ENCODE results near the gene CMTM7. TPM values are rescaled to one million over a fixed set of nuclear protein-coding genes. Genes with fewer than 3 reads are reported as not detected.
A peak's percentile ranks its signal among the peaks of the same experiment; 100 is the strongest.
"Not testable (repeated sequence)": the region's sequence is repeated elsewhere in the genome, so short reads cannot be mapped to it uniquely, and the experiment has no call there.

CMTM7 gene
- total and polyA plus RNA-seq, 11 donors, result 2.3 to 16.8 (median 3.6) TPM

GRCh38 chr3:32437896-32438295, 46.2 kb downstream of the CMTM7 start:
- H3K4me3 ChIP-seq, result no peak overlapping the region
- H3K27ac ChIP-seq, result peak overlapping the region in 1 of 12 donors; percentile 46
- no peak for TF ChIP-seq CTCF (IDR thresholded peaks at IDR 0.05)
- TF ChIP-seq POLR2A (IDR thresholded peaks at IDR 0.05), result no peak
- DNase-seq, result no peak
- H3K4me1 ChIP-seq, result peaks cover 0 to 45% (median 0%) of the 10 kb centered on the region in 12 donors
- intact Hi-C loops (cut with DNase I), result no loop called here
- no peaks in the 10 kb centered on the region for H3K9me3 ChIP-seq
- H3K27me3 ChIP-seq, result no peaks in the 10 kb centered on the region
- WGBS, 4 donors, result 90 to 96% (median 96%) methylated on average over 7 of the region's 7 CpGs
- peaks cover 0 to 6% (median 0%) of the 10 kb centered on the region in 9 donors for H3K36me3 ChIP-seq
- ATAC-seq, result no peak

- H3K27me3 ChIP-seq, result no peaks in the 10 kb centered on the region
- peaks cover 0 to 45% (median 0%) of the 10 kb centered on the region in 12 donors for H3K4me1 ChIP-seq
- TF ChIP-seq CTCF (IDR thresholded peaks at IDR 0.05), result no peak
- no peak for TF ChIP-seq POLR2A (IDR thresholded peaks at IDR 0.05)
- no peaks in the 10 kb centered on the region for H3K9me3 ChIP-seq
- H3K36me3 ChIP-seq, result peaks cover 0 to 6% (median 0%) of the 10 kb centered on the region in 9 donors
- no peak for DNase-seq
- 68 to 80% (median 75%) methylated on average over 10 of the region's 10 CpGs for WGBS, 4 donors
- no peak overlapping the region for H3K4me3 ChIP-seq
- intact Hi-C loops (cut with DNase I), result no loop called here
- H3K27ac ChIP-seq, result peak overlapping the region in 1 of 12 donors; percentile 46
- peak in 3 of 4 donors; percentile 32 to 62 (median 60) for ATAC-seq
Observed at GRCh38 chr3:32438596-32439344, 47.1 kb downstream of the CMTM7 start.

- intact Hi-C loops (cut with DNase I); H3K9me3 ChIP-seq; H3K36me3 ChIP-seq; H3K4me3 ChIP-seq; ATAC-seq; H3K27me3 ChIP-seq; DNase-seq: not testable (repeated sequence)
- Histone ChIP-seq H3K27ac (peak overlapping the region in 1 of 12 donors; percentile 46), H3K4me1 (peaks cover 0 to 43% (median 0%) of the 10 kb centered on the region in 12 donors)
- WGBS, 4 donors, result 98 to 100% (median 99%) methylated on average over 3 to 4 of the region's 4 CpGs
Observed at GRCh38 chr3:32439421-32439820, 47.8 kb downstream of the CMTM7 start.

GRCh38 chr3:32440611-32441350, 49.1 kb downstream of the CMTM7 start:
- Histone ChIP-seq H3K4me3 (no peak overlapping the region), H3K9me3 (peaks cover 0 to 6% (median 0%) of the 10 kb centered on the region in 12 donors), H3K27ac (no peak overlapping the region), H3K4me1 (peaks cover 0 to 40% (median 0%) of the 10 kb centered on the region in 12 donors), H3K27me3 (no peaks in the 10 kb centered on the region), H3K36me3 (peaks cover 0 to 6% (median 0%) of the 10 kb centered on the region in 9 donors)
- DNase-seq (no peak), ATAC-seq (no peak)
- TF ChIP-seq POLR2A (IDR thresholded peaks at IDR 0.05) (no peak), CTCF (IDR thresholded peaks at IDR 0.05) (no peak)
- 84 to 88% (median 85%) methylated on average over 10 of the region's 10 CpGs for WGBS, 4 donors
- intact Hi-C loops (cut with DNase I), result no loop called here
